SK-N-SH (cell line): ENCODE results near the gene SLC39A9. TPM values are rescaled to one million over a fixed set of nuclear protein-coding genes. Genes with fewer than 3 reads are reported as not detected.

ENCODE experiments used
- CTCF ChIA-PET: fragments of 300-600, 350-600 bp; formaldehyde crosslinking; extraction: SDS; loops from one replicate; lab custom pipeline; 2021; lab: Yijun Ruan, JAX
- POLR2A ChIA-PET: fragments of 350-600 bp; sonication (Branson Sonifier 250); formaldehyde crosslinking; extraction: SDS; loops from one replicate; lab custom pipeline; 2020; ENCODE audit warnings: antibody characterized with exemption, inconsistent platforms; lab: Yijun Ruan, JAX
- DNase-seq: peaks from one replicate; pipeline ENCODE4 v3.0.0; 2012
- H2AFZ ChIP-seq: fragments of 200-600 bp; sonication (generic); 2 replicates; pipeline ENCODE4 v1.8.1; 2016; ENCODE audit warnings: antibody characterized with exemption, mild to moderate bottlenecking, low read depth
- H3F3A ChIP-seq: fragments of 200-600 bp; sonication (generic); replicated peaks from 2 replicates; pipeline ENCODE3; 2016; ENCODE audit warnings: antibody characterized with exemption, mild to moderate bottlenecking; ENCODE audit not compliant: insufficient read depth
- H3K27ac ChIP-seq, 2 experiments: fragments of 200-500 bp in 1 of 2; fragments of 200-600 bp in 1 of 2; sonication (Bioruptor generic) in 1 of 2; sonication (generic), shearing (Covaris generic) in 1 of 2; 2 replicates each; pipeline versions ENCODE4 v1.5.1 to v1.6.1; 2014 to 2016; ENCODE audit warnings: low read depth in 2 of 2, inconsistent platforms in 1 of 2, low read length in 1 of 2, mild to moderate bottlenecking in 1 of 2, mixed read lengths in 1 of 2
- H3K27me3 ChIP-seq: fragments of 200-600 bp; sonication (generic), shearing (Covaris generic); 2 replicates; pipeline ENCODE4 v1.6.1; 2016; ENCODE audit warnings: mixed run types; ENCODE audit not compliant: insufficient read depth
- H3K36me3 ChIP-seq, 2 experiments: fragments of 200-500 bp in 1 of 2; fragments of 200-600 bp in 1 of 2; sonication (Bioruptor generic) in 1 of 2; sonication (generic) in 1 of 2; replicated peaks in 1 of 2; 2 replicates each; pipeline versions ENCODE3 to v1.5.1; 2014 to 2016; ENCODE audit warnings: low read length in 1 of 2, mild to moderate bottlenecking in 1 of 2; ENCODE audit not compliant: insufficient read depth in 2 of 2, control insufficient read depth in 1 of 2
- H3K4me1 ChIP-seq, 2 experiments: fragments of 200-500 bp in 1 of 2; fragments of 200-600 bp in 1 of 2; sonication (Bioruptor generic) in 1 of 2; sonication (generic), shearing (Covaris generic) in 1 of 2; 2 replicates each; pipeline versions ENCODE4 v1.5.1 to v1.6.1; 2014 to 2016; ENCODE audit warnings: low read depth in 1 of 2, low read length in 1 of 2, mixed run types in 1 of 2; ENCODE audit not compliant: insufficient read depth in 2 of 2, control insufficient read depth in 1 of 2
- H3K4me2 ChIP-seq: fragments of 200-600 bp; sonication (generic), shearing (Covaris generic); 2 replicates; pipeline ENCODE4 v1.6.1; 2017; ENCODE audit warnings: mixed run types
- H3K4me3 ChIP-seq, 2 experiments: fragments of 200-500 bp in 1 of 2; fragments of 200-600 bp in 1 of 2; sonication (Bioruptor generic) in 1 of 2; sonication (generic), shearing (Covaris generic) in 1 of 2; 2 replicates each; pipeline versions ENCODE4 v1.5.1 to v1.8.1; 2014 to 2016; ENCODE audit warnings: low read depth in 2 of 2, inconsistent platforms in 1 of 2, low read length in 1 of 2, mild to moderate bottlenecking in 1 of 2, mixed read lengths in 1 of 2, moderate library complexity in 1 of 2
- H3K79me2 ChIP-seq: fragments of 200-600 bp; sonication (generic); 2 replicates; pipeline ENCODE4 v1.8.1; 2017; ENCODE audit warnings: mild to moderate bottlenecking; ENCODE audit not compliant: insufficient read depth
- H3K9ac ChIP-seq: fragments of 200-600 bp; sonication (generic); 2 replicates; pipeline ENCODE4 v1.6.1; 2017; ENCODE audit warnings: mixed run types
- H3K9me2 ChIP-seq: fragments of 200-600 bp; sonication (generic); 2 replicates; pipeline ENCODE4 v1.6.1; 2017; ENCODE audit warnings: mixed run types
- H3K9me3 ChIP-seq: fragments of 200-600 bp; sonication (generic); 2 replicates; pipeline ENCODE4 v1.6.1; 2017; ENCODE audit warnings: mixed run types, mild to moderate bottlenecking, moderate library complexity
- H4K20me1 ChIP-seq: fragments of 200-600 bp; sonication (generic); 2 replicates; pipeline ENCODE4 v1.6.1; 2017; ENCODE audit warnings: mild to moderate bottlenecking, mixed run types; ENCODE audit not compliant: insufficient read depth
- CHD2 ChIP-seq: fragments of 150-350 bp; IDR thresholded peaks from 2 replicates; pipeline ENCODE4 v1.6.1; 2018; ENCODE audit warnings: low read length; ENCODE audit not compliant: partially characterized antibody
- EP300 ChIP-seq, 2 experiments: IDR thresholded peaks; 2 replicates each; pipeline versions ENCODE4 v1.4.0 to v1.6.1; 2012; ENCODE audit warnings: borderline replicate concordance in 1 of 2, low read depth in 1 of 2, low read length in 1 of 2
- EZH2phosphoT487 ChIP-seq: fragments of 200-600 bp; sonication (generic); IDR thresholded peaks from 2 replicates; pipeline ENCODE4 v1.6.1; 2017; ENCODE audit warnings: low read depth, mixed run types, mild to moderate bottlenecking, antibody characterized with exemption, moderate library complexity, borderline replicate concordance
- FOSL2 ChIP-seq: IDR thresholded peaks from 2 replicates; pipeline ENCODE4 v1.4.0; 2012; ENCODE audit warnings: low read depth, mild to moderate bottlenecking, moderate library complexity, borderline replicate concordance
- FOXJ3 ChIP-seq: sonication (generic); formaldehyde crosslinking; IDR thresholded peaks from 2 replicates; pipeline ENCODE4 v1.5.1; 2020; ENCODE audit warnings: mild to moderate bottlenecking, missing genetic modification reagents
- FOXM1 ChIP-seq: IDR thresholded peaks from 2 replicates; pipeline ENCODE4 v1.4.0; 2012; ENCODE audit warnings: low read depth, mild to moderate bottlenecking
- GATA2 ChIP-seq: sonication (generic); formaldehyde crosslinking; IDR thresholded peaks from 2 replicates; pipeline ENCODE4 v1.5.0; 2020; ENCODE audit warnings: mild to moderate bottlenecking, missing genetic modification reagents
- JUND ChIP-seq: IDR thresholded peaks from 2 replicates; pipeline ENCODE4 v1.4.0; 2012
- MXI1 ChIP-seq: IDR thresholded peaks from 2 replicates; pipeline ENCODE4 v1.6.1; 2012; ENCODE audit warnings: mild to moderate bottlenecking, low read depth, low read length, improper control_type of control experiment
- NRF1 ChIP-seq: IDR thresholded peaks from 2 replicates; pipeline ENCODE4 v1.6.1; 2012; ENCODE audit warnings: low read depth, mild to moderate bottlenecking, low read length
- POLR2AphosphoS5 ChIP-seq: IDR thresholded peaks from 2 replicates; pipeline ENCODE4 v1.6.1; 2012; ENCODE audit warnings: low read depth, low read length
- RAD21 ChIP-seq: IDR thresholded peaks from 2 replicates; pipeline ENCODE4 v1.6.1; 2012; ENCODE audit warnings: mild to moderate bottlenecking, low read length
- RXRA ChIP-seq: IDR thresholded peaks from 2 replicates; pipeline ENCODE4 v1.4.0; 2012; ENCODE audit warnings: low read depth, mild to moderate bottlenecking, borderline replicate concordance
- TEAD4 ChIP-seq: IDR thresholded peaks from 2 replicates; pipeline ENCODE4 v1.4.0; 2012; ENCODE audit warnings: mild to moderate bottlenecking, borderline replicate concordance; ENCODE audit not compliant: insufficient read depth
- YY1 ChIP-seq: IDR thresholded peaks from 2 replicates; pipeline ENCODE4 v1.4.0; 2012; ENCODE audit warnings: low read depth, mild to moderate bottlenecking
- WGBS: methylation state at CpG from one replicate; pipeline ENCODE4 v1.1.6; 2017; ENCODE audit warnings: low lambda C conversion rate; 5-methylcytosine and 5-hydroxymethylcytosine counted together
- polyA plus RNA-seq, 3 experiments: library from polyadenylated mRNA; depleted of rRNA; stranded (reverse); fragments of >200 nt; gene quantifications; 2 replicates each; pipeline ENCODE4 v1.2.3, GENCODE V29; 2012
- TF ChIP-seq, protein P1 (sequence below): IDR thresholded peaks from 2 replicates; pipeline ENCODE4 v1.6.1; 2012; ENCODE audit warnings: mild to moderate bottlenecking, low read depth, low read length, moderate library complexity
- TF ChIP-seq, protein P2 (sequence below): IDR thresholded peaks from 2 replicates; pipeline ENCODE4 v1.4.0; 2012; ENCODE audit warnings: low read depth
- TF ChIP-seq, protein P3 (sequence below): fragments of 150-350 bp; IDR thresholded peaks from 2 replicates; pipeline ENCODE4 v1.6.1; 2016; ENCODE audit warnings: mild to moderate bottlenecking, low read depth, low read length

SLC39A9 gene
- polyA plus RNA-seq, 1 of the 3 experiments (the other 2 are of a cell fraction): 39.8 TPM

DNA sequence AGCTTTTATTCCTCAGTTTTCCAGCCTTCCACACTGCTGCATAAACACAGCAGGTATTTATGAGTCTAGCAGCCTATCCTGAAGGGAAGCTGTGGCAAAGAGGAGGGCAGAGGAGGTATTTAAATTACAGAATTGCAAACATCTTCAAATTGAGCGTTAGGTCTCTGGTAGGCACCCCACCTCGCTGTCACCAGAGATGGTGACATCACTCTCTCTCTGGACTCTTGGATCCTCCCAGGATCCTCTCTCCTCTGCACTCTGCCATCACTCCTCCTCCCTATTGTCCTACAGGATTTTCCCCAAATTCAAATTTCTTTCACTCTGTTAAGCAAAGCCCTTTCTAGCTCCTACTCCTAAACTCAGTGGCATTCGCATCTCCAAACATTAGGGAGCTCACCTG is 92.7 kb downstream of the SLC39A9 start:
- CTCF ChIA-PET: interaction anchor here (1.1 to 6.3 kb wide), 2 partner anchors 12 to 16 kb away, joined by 4 to 40 read pairs; no protein-coding TSS in a partner anchor
- TF ChIP-seq JUND: no peak
- TF ChIP-seq FOXJ3 (CRISPR knock-in tag): no peak
- no peak for TF ChIP-seq EZH2phosphoT487
- TF ChIP-seq, protein P1, sequence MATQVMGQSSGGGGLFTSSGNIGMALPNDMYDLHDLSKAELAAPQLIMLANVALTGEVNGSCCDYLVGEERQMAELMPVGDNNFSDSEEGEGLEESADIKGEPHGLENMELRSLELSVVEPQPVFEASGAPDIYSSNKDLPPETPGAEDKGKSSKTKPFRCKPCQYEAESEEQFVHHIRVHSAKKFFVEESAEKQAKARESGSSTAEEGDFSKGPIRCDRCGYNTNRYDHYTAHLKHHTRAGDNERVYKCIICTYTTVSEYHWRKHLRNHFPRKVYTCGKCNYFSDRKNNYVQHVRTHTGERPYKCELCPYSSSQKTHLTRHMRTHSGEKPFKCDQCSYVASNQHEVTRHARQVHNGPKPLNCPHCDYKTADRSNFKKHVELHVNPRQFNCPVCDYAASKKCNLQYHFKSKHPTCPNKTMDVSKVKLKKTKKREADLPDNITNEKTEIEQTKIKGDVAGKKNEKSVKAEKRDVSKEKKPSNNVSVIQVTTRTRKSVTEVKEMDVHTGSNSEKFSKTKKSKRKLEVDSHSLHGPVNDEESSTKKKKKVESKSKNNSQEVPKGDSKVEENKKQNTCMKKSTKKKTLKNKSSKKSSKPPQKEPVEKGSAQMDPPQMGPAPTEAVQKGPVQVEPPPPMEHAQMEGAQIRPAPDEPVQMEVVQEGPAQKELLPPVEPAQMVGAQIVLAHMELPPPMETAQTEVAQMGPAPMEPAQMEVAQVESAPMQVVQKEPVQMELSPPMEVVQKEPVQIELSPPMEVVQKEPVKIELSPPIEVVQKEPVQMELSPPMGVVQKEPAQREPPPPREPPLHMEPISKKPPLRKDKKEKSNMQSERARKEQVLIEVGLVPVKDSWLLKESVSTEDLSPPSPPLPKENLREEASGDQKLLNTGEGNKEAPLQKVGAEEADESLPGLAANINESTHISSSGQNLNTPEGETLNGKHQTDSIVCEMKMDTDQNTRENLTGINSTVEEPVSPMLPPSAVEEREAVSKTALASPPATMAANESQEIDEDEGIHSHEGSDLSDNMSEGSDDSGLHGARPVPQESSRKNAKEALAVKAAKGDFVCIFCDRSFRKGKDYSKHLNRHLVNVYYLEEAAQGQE: no peak
- TF ChIP-seq, protein P2, sequence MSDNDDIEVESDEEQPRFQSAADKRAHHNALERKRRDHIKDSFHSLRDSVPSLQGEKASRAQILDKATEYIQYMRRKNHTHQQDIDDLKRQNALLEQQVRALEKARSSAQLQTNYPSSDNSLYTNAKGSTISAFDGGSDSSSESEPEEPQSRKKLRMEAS: no peak
- no peak for TF ChIP-seq MXI1
- no peak for TF ChIP-seq TEAD4
- no peak for TF ChIP-seq FOXM1
- TF ChIP-seq NRF1: no peak
- TF ChIP-seq, protein P3, sequence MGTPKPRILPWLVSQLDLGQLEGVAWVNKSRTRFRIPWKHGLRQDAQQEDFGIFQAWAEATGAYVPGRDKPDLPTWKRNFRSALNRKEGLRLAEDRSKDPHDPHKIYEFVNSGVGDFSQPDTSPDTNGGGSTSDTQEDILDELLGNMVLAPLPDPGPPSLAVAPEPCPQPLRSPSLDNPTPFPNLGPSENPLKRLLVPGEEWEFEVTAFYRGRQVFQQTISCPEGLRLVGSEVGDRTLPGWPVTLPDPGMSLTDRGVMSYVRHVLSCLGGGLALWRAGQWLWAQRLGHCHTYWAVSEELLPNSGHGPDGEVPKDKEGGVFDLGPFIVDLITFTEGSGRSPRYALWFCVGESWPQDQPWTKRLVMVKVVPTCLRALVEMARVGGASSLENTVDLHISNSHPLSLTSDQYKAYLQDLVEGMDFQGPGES: no peak
- no peak for TF ChIP-seq GATA2
- TF ChIP-seq CHD2: no peak
- no peak for TF ChIP-seq POLR2AphosphoS5
- TF ChIP-seq FOSL2: no peak
- TF ChIP-seq YY1: no peak
- no peak for TF ChIP-seq RAD21
- no peak for TF ChIP-seq RXRA
- no peak for TF ChIP-seq EP300 (IDR thresholded peaks at IDR 0.05; ENCODE audit: borderline replicate concordance in 1 of 2, low read depth in 1 of 2, low read length in 1 of 2)
- 50% methylated on average over 3 of the region's 3 CpGs for WGBS

More for the DNA sequence above, 92.7 kb downstream of the SLC39A9 start:
- no peaks in the 10 kb centered on the region for H3F3A ChIP-seq
- no peak overlapping the region for H3K4me2 ChIP-seq
- no peak for DNase-seq
- H3K9me2 ChIP-seq: no peaks in the 10 kb centered on the region
- no peak overlapping the region for H3K4me3 ChIP-seq
- no peaks in the 10 kb centered on the region for H3K36me3 ChIP-seq
- POLR2A ChIA-PET: no interaction called here
- H3K27ac ChIP-seq: no peak overlapping the region
- no peaks in the 10 kb centered on the region for H4K20me1 ChIP-seq
- H3K4me1 ChIP-seq: peaks cover 0 to 20% of the 10 kb centered on the region in 2 experiments; a peak in 2 of 4 replicates
- H3K9me3 ChIP-seq: no peaks in the 10 kb centered on the region
- H3K79me2 ChIP-seq: no peaks in the 10 kb centered on the region
- 0 out of 2 replicates have a peak, but pooled peaks cover 6% of the 10 kb centered on the region for H3K27me3 ChIP-seq
- no peak overlapping the region for H2AFZ ChIP-seq
- H3K9ac ChIP-seq: no peak overlapping the region
